GM19328 (cell line): ENCODE results near the gene ATXN1.
A peak's percentile ranks its signal among the peaks of the same experiment; 100 is the strongest.
"Not testable (repeated sequence)": the region's sequence is repeated elsewhere in the genome, so short reads cannot be mapped to it uniquely, and the experiment has no call there.

ENCODE experiments used
- ATAC-seq: cut with Tn5 transposase; IDR thresholded peaks from one replicate; pipeline ENCODE4 v1.9.1; 2021; ENCODE audit warnings: mild to moderate bottlenecking, moderate library complexity; ENCODE audit not compliant: unreplicated experiment

ATXN1 gene

GRCh38 chr6:16704401-16705045 lies 56.7 kb downstream of the ATXN1 start:
- no peak for ATAC-seq

GRCh38 chr6:16702627-16703378 lies 58.5 kb downstream of the ATXN1 start:
- ATAC-seq: not testable (repeated sequence)

- no peak for ATAC-seq
These were observed 60.4 kb downstream of the ATXN1 start for GRCh38 chr6:16700916-16701234.

- ATAC-seq: no peak
These were observed 60.9 kb downstream of the ATXN1 start for GRCh38 chr6:16700202-16700915.

GRCh38 chr6:16698997-16699868 lies 62.0 kb downstream of the ATXN1 start:
- no peak for ATAC-seq

- ATAC-seq: no peak
These were observed 63.1 kb downstream of the ATXN1 start for GRCh38 chr6:16698162-16698533.

GRCh38 chr6:16697437-16698161 lies 63.7 kb downstream of the ATXN1 start:
- ATAC-seq: no peak

- no peak for ATAC-seq
These were observed 64.8 kb downstream of the ATXN1 start for GRCh38 chr6:16696496-16696895.

- peak; percentile 57 for ATAC-seq
These were observed 66.3 kb downstream of the ATXN1 start for GRCh38 chr6:16694781-16695578.

- no peak for ATAC-seq
These were observed 69.9 kb downstream of the ATXN1 start for GRCh38 chr6:16691324-16691723.

- ATAC-seq: peak; percentile 65
These were observed 70.6 kb downstream of the ATXN1 start for GRCh38 chr6:16690608-16691142.

GRCh38 chr6:16689788-16690607 lies 71.3 kb downstream of the ATXN1 start:
- ATAC-seq: no peak

- ATAC-seq: no peak
These were observed 72.2 kb downstream of the ATXN1 start for GRCh38 chr6:16688984-16689636.

GRCh38 chr6:16688436-16688835 lies 72.8 kb downstream of the ATXN1 start:
- ATAC-seq: no peak

- no peak for ATAC-seq
These were observed 74.2 kb downstream of the ATXN1 start for GRCh38 chr6:16687045-16687444.

- no peak for ATAC-seq
These were observed 76.2 kb downstream of the ATXN1 start for GRCh38 chr6:16684896-16685554.

GRCh38 chr6:16684195-16684689 lies 77.0 kb downstream of the ATXN1 start:
- ATAC-seq: no peak
